A549 (cell line): Measurements from ENCODE around the gene CPNE4. TPM values are rescaled to one million over a fixed set of nuclear protein-coding genes. Genes with fewer than 3 reads are reported as not detected.

Source experiments
- ATAC-seq, 2 experiments: fragments of 200-7000 bp in 1 of 2; fragments of >200 bp in 1 of 2; cut with Nextera tagmentation in 1 of 2; cut with Tn5 transposase in 1 of 2; 3 replicates each; pipeline versions ENCODE4 v1.8.0 to v1.9.1; 2018 to 2020; ENCODE audit warnings: mild to moderate bottlenecking in 1 of 2, moderate library complexity in 1 of 2
- CTCF ChIA-PET: fragments of 300-600 bp; sonication (Branson Sonifier 250); formaldehyde crosslinking; extraction: SDS; loops from one replicate; lab custom pipeline; 2021; ENCODE audit warnings: antibody characterized with exemption, inconsistent platforms; lab: Yijun Ruan, JAX
- POLR2A ChIA-PET: fragments of 350-600 bp; formaldehyde crosslinking; extraction: SDS; loops from one replicate; lab custom pipeline; 2021; ENCODE audit warnings: antibody characterized with exemption, inconsistent platforms; lab: Yijun Ruan, JAX
- DNase-seq, 2 experiments: peaks; one replicate each; pipeline versions ENCODE4 v3.0.0 to v3.0.0-alpha.2; 2011 to 2016; ENCODE audit warnings: low read depth in 1 of 2, low spot score in 1 of 2
- FAIRE-seq: peaks from 2 replicates; lab custom pipeline; 2011; peaks lifted over from hg19 to GRCh38; lab: Jason Lieb, UNC
- H3K27ac ChIP-seq, 2 experiments: fragments of >200 bp; sonication (Bioruptor Twin); formaldehyde crosslinking; 3 replicates each; pipeline ENCODE4 v1.5.1; 2016 to 2017
- H3K4me1 ChIP-seq: fragments of >200 bp; sonication (Bioruptor Twin); formaldehyde crosslinking; 3 replicates; pipeline ENCODE4 v1.6.1; 2016
- H3K4me2 ChIP-seq: fragments of >200 bp; sonication (Bioruptor Twin); formaldehyde crosslinking; 3 replicates; pipeline ENCODE4 v1.6.1; 2016
- H3K4me3 ChIP-seq: fragments of >200 bp; sonication (Bioruptor Twin); formaldehyde crosslinking; 3 replicates; pipeline ENCODE4 v1.5.1; 2016
- H3K9me3 ChIP-seq: fragments of >200 bp; sonication (Bioruptor Twin); formaldehyde crosslinking; 3 replicates; pipeline ENCODE4 v1.6.1; 2016
- CHD4 ChIP-seq: fragments of 200-600 bp; sonication (generic); IDR thresholded peaks from 2 replicates; pipeline ENCODE4 v1.6.1; 2016; ENCODE audit warnings: antibody characterized with exemption, mild to moderate bottlenecking, borderline replicate concordance
- EHMT2 ChIP-seq: fragments of 200-600 bp; sonication (generic); IDR thresholded peaks from 2 replicates; pipeline ENCODE4 v1.6.1; 2016; ENCODE audit warnings: antibody characterized with exemption, low read depth, mild to moderate bottlenecking, moderate library complexity
- EP300 ChIP-seq, 2 experiments: fragments of >200 bp; sonication (Bioruptor Twin); formaldehyde crosslinking; IDR thresholded peaks; 2 replicates in 1 of 2; 3 replicates in 1 of 2; pipeline ENCODE4 v1.6.1; 2016 to 2017
- ESRRA ChIP-seq: fragments of 150-350 bp; IDR thresholded peaks from 2 replicates; pipeline ENCODE4 v1.6.1; 2014; ENCODE audit warnings: mild to moderate bottlenecking, low read length, borderline replicate concordance
- FOSL2 ChIP-seq, 2 experiments: fragments of 450-650 bp in 1 of 2; fragments of >200 bp in 1 of 2; sonication (Bioruptor Twin) in 1 of 2; formaldehyde crosslinking; IDR thresholded peaks; 2 replicates each; pipeline versions ENCODE4 v1.5.0 to v1.6.1; 2016 to 2020; ENCODE audit warnings: mild to moderate bottlenecking in 1 of 2, moderate library complexity in 1 of 2
- FOXS1 ChIP-seq: fragments of 250-450 bp; sonication (Bioruptor Pico); IDR thresholded peaks from 2 replicates; pipeline ENCODE4 v1.5.0; 2020; ENCODE audit warnings: mild to moderate bottlenecking, moderate library complexity
- HMGXB4 ChIP-seq: fragments of 250-450 bp; sonication (Bioruptor Pico); IDR thresholded peaks from 2 replicates; pipeline ENCODE4 v1.5.0; 2021; ENCODE audit warnings: mild to moderate bottlenecking, moderate library complexity, borderline replicate concordance
- HOXA7 ChIP-seq: fragments of 250-450 bp; sonication (Bioruptor Pico); IDR thresholded peaks from 2 replicates; pipeline ENCODE4 v1.5.0; 2020; ENCODE audit warnings: mild to moderate bottlenecking, moderate library complexity
- JUNB ChIP-seq: fragments of >200 bp; sonication (Bioruptor Twin); formaldehyde crosslinking; IDR thresholded peaks from 2 replicates; pipeline ENCODE4 v1.6.1; 2016
- KDM5A ChIP-seq: fragments of 200-600 bp; sonication (generic); IDR thresholded peaks from 2 replicates; pipeline ENCODE4 v1.6.1; 2016; ENCODE audit warnings: antibody characterized with exemption, mild to moderate bottlenecking
- MAFK ChIP-seq: fragments of 450-650 bp; IDR thresholded peaks from 2 replicates; pipeline ENCODE4 v1.6.1; 2014; ENCODE audit not compliant: partially characterized antibody
- MYC ChIP-seq: IDR thresholded peaks from 2 replicates; pipeline ENCODE4 v1.6.1; 2012; ENCODE audit warnings: mild to moderate bottlenecking, inconsistent platforms, low read length, improper control_type of control experiment, borderline replicate concordance
- NR3C1 ChIP-seq: fragments of >200 bp; sonication (Bioruptor Twin); formaldehyde crosslinking; IDR thresholded peaks from 3 replicates; pipeline ENCODE4 v1.6.1; 2017
- PHF8 ChIP-seq: fragments of 200-600 bp; sonication (generic); IDR thresholded peaks from 2 replicates; pipeline ENCODE4 v1.6.1; 2016; ENCODE audit warnings: low read depth, mild to moderate bottlenecking, antibody characterized with exemption, moderate library complexity, borderline replicate concordance
- POLR2A ChIP-seq: IDR thresholded peaks from 2 replicates; pipeline ENCODE4 v1.6.1; 2012; ENCODE audit warnings: mild to moderate bottlenecking, low read length
- RFX5 ChIP-seq: fragments of 450-650 bp; IDR thresholded peaks from 2 replicates; pipeline ENCODE4 v1.7.1; 2014; ENCODE audit warnings: antibody characterized with exemption, mild to moderate bottlenecking, moderate library complexity
- SMC3 ChIP-seq: fragments of >200 bp; sonication (Bioruptor Twin); formaldehyde crosslinking; IDR thresholded peaks from 3 replicates; pipeline ENCODE4 v1.6.1; 2018; ENCODE audit warnings: inconsistent platforms
- SREBF2 ChIP-seq: fragments of 450-650 bp; IDR thresholded peaks from 2 replicates; pipeline ENCODE4 v1.6.1; 2014; ENCODE audit warnings: mild to moderate bottlenecking, moderate library complexity
- TFCP2L1 ChIP-seq: fragments of 250-450 bp; sonication (Bioruptor Pico); IDR thresholded peaks from 2 replicates; pipeline ENCODE4 v1.5.0; 2021; ENCODE audit warnings: mild to moderate bottlenecking
- TP53 ChIP-seq: fragments of 250-450 bp; sonication (Bioruptor Pico); IDR thresholded peaks from 2 replicates; pipeline ENCODE4 v1.5.0; 2021; ENCODE audit warnings: mild to moderate bottlenecking, moderate library complexity
- ZC3H11A ChIP-seq: fragments of 450-650 bp; IDR thresholded peaks from 2 replicates; pipeline ENCODE4 v1.6.1; 2014; ENCODE audit warnings: antibody characterized with exemption, mild to moderate bottlenecking
- ZNF302 ChIP-seq: fragments of 250-450 bp; sonication (Bioruptor Pico); IDR thresholded peaks from 2 replicates; pipeline ENCODE4 v1.9.0; 2021; ENCODE audit warnings: inconsistent platforms, mild to moderate bottlenecking, moderate library complexity
- ZSCAN20 ChIP-seq: fragments of 250-450 bp; sonication (Bioruptor Pico); IDR thresholded peaks from 2 replicates; pipeline ENCODE4 v1.8.0; 2022; ENCODE audit warnings: mild to moderate bottlenecking, moderate library complexity
- WGBS: methylation state at CpG from one replicate; pipeline ENCODE4 v1.1.6; 2017; ENCODE audit errors: missing lambda C conversion rate; 5-methylcytosine and 5-hydroxymethylcytosine counted together
- polyA plus RNA-seq, 4 experiments: library from polyadenylated mRNA; depleted of rRNA in 3 of 4; stranded (reverse); fragments of >200 nt; fragmentation: RNase III in 1 of 4; extraction: RNeasy Plus Mini Kit Qiagen cat#74134 plus additional on column Dnase treatment in 1 of 4; gene quantifications; 2 replicates in 3 of 4; 3 replicates in 1 of 4; pipeline ENCODE4 v1.2.3, GENCODE V29; 2011 to 2017
- TF ChIP-seq, protein P1 (sequence below): IDR thresholded peaks from 2 replicates; pipeline ENCODE4 v1.6.1; 2012
- TF ChIP-seq, protein P2 (sequence below): fragments of >200 bp; sonication (Bioruptor Twin); formaldehyde crosslinking; IDR thresholded peaks from 3 replicates; pipeline ENCODE4 v1.6.1; 2016
- TF ChIP-seq, protein P3 (sequence below): fragments of >200 bp; sonication (Bioruptor Twin); formaldehyde crosslinking; IDR thresholded peaks from 3 replicates; pipeline ENCODE4 v1.5.1; 2016
- TF ChIP-seq, protein P4 (sequence below): fragments of 450-650 bp; IDR thresholded peaks from 2 replicates; pipeline ENCODE4 v1.6.1; 2014; ENCODE audit warnings: antibody characterized with exemption
- TF ChIP-seq, protein P5 (sequence below): fragments of >200 bp; sonication (Bioruptor Twin); formaldehyde crosslinking; IDR thresholded peaks from 2 replicates; pipeline ENCODE4 v1.6.1; 2016

CPNE4 gene
- polyA plus RNA-seq, 2 of the 4 experiments (the other 2 are of a cell fraction) = 3.6 to 8.7 TPM

DNA sequence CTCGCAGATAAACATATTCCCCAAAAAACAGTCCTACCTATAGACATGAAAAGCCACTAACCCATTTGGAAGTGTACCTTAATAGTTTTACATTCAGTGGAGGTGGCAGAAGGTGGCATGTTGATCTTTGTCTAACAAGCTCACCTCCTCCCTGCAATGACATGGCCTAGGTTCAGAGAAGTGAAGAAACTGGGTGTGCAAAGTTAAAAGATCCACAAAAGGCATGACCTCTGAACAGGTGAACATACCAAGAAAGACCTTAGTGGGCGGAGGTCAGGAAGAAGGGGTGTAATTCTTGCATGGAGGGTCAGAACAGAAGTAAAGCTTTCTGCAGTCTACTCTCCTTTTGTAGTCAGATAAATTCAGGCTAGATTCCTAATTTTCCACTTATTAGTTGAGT lies 532.9 kb downstream of the CPNE4 start:
- TF ChIP-seq ZNF302 (no peak), KDM5A (no peak), ZSCAN20 (CRISPR knock-in tag) (no peak), RFX5 (no peak), SREBF2 (no peak), EP300 (IDR thresholded peaks at IDR 0.05) (no peak), JUNB (no peak), MAFK (no peak), TP53 (CRISPR knock-in tag) (no peak), HMGXB4 (CRISPR knock-in tag) (no peak)
- TF ChIP-seq, protein P1, sequence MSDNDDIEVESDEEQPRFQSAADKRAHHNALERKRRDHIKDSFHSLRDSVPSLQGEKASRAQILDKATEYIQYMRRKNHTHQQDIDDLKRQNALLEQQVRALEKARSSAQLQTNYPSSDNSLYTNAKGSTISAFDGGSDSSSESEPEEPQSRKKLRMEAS = no peak
- TF ChIP-seq, protein P2, sequence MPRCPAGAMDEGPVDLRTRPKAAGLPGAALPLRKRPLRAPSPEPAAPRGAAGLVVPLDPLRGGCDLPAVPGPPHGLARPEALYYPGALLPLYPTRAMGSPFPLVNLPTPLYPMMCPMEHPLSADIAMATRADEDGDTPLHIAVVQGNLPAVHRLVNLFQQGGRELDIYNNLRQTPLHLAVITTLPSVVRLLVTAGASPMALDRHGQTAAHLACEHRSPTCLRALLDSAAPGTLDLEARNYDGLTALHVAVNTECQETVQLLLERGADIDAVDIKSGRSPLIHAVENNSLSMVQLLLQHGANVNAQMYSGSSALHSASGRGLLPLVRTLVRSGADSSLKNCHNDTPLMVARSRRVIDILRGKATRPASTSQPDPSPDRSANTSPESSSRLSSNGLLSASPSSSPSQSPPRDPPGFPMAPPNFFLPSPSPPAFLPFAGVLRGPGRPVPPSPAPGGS = no peak
- TF ChIP-seq, protein P3, sequence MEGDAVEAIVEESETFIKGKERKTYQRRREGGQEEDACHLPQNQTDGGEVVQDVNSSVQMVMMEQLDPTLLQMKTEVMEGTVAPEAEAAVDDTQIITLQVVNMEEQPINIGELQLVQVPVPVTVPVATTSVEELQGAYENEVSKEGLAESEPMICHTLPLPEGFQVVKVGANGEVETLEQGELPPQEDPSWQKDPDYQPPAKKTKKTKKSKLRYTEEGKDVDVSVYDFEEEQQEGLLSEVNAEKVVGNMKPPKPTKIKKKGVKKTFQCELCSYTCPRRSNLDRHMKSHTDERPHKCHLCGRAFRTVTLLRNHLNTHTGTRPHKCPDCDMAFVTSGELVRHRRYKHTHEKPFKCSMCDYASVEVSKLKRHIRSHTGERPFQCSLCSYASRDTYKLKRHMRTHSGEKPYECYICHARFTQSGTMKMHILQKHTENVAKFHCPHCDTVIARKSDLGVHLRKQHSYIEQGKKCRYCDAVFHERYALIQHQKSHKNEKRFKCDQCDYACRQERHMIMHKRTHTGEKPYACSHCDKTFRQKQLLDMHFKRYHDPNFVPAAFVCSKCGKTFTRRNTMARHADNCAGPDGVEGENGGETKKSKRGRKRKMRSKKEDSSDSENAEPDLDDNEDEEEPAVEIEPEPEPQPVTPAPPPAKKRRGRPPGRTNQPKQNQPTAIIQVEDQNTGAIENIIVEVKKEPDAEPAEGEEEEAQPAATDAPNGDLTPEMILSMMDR = no peak
- TF ChIP-seq, protein P4, sequence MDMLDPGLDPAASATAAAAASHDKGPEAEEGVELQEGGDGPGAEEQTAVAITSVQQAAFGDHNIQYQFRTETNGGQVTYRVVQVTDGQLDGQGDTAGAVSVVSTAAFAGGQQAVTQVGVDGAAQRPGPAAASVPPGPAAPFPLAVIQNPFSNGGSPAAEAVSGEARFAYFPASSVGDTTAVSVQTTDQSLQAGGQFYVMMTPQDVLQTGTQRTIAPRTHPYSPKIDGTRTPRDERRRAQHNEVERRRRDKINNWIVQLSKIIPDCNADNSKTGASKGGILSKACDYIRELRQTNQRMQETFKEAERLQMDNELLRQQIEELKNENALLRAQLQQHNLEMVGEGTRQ = no peak
- ATAC-seq (peak in 1 of 2 experiments; percentile 9; a peak in 1 of 6 replicates), FAIRE-seq (no peak), DNase-seq (peak in 1 of 2 experiments; percentile 17)
- ChIA-PET POLR2A (no interaction called here), CTCF (no interaction called here)
- H3K27ac ChIP-seq = peak overlapping the region; percentile 95 to 96
- peak overlapping the region; percentile 86 for H3K4me2 ChIP-seq
- H3K9me3 ChIP-seq = no peaks in the 10 kb centered on the region
- peaks cover 6% of the 10 kb centered on the region; the same call in 1 of the 3 replicates for H3K4me1 ChIP-seq
- WGBS = 7% methylated on average over 2 of the region's 2 CpGs
- peak overlapping the region; percentile 85 for H3K4me3 ChIP-seq

DNA sequence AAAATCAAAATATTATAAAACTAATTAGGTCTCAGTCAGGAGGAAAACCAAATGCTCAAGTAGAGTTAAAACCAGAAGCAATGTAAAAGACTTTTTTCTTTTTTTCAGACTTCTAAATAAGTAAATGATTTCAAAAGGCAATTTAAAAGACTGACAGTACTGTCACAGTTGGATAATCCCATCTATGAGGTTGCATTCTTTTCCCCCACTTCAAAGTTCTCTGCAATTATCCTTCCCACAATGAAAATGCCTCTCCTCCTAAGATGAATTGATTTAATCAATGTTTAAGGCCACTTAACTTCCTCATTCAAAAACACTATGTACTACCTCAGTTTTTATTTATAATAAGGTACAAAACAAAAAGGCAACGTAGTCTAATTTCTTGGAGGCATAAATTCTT lies 540.1 kb downstream of the CPNE4 start:
- DNase-seq = no peak
- Histone ChIP-seq H3K4me1 (no peaks in the 10 kb centered on the region), H3K9me3 (no peaks in the 10 kb centered on the region), H3K27ac (no peak overlapping the region), H3K4me3 (no peak overlapping the region), H3K4me2 (no peak overlapping the region)
- ChIA-PET CTCF (no interaction called here), POLR2A (no interaction called here)
- WGBS = 86% methylated on average over 1 of the region's 1 CpG
- TF ChIP-seq ESRRA = no peak
- no peak for TF ChIP-seq HOXA7 (CRISPR knock-in tag)
- no peak for TF ChIP-seq MYC
- no peak for TF ChIP-seq NR3C1
- TF ChIP-seq MAFK = no peak
- TF ChIP-seq FOSL2 (IDR thresholded peaks at IDR 0.05) = no peak
- no peak for TF ChIP-seq FOSL2 (CRISPR knock-in tag; IDR thresholded peaks at IDR 0.05)
- TF ChIP-seq RFX5 = no peak
- TF ChIP-seq FOXS1 = no peak
- TF ChIP-seq EHMT2 = no peak
- no peak for TF ChIP-seq ZNF302
- no peak for TF ChIP-seq TFCP2L1 (CRISPR knock-in tag)
- TF ChIP-seq ZC3H11A = no peak
- TF ChIP-seq, protein P5, sequence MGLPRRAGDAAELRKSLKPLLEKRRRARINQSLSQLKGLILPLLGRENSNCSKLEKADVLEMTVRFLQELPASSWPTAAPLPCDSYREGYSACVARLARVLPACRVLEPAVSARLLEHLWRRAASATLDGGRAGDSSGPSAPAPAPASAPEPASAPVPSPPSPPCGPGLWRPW = no peak
- no peak for TF ChIP-seq POLR2A
- no peak for TF ChIP-seq SREBF2
- TF ChIP-seq TP53 (CRISPR knock-in tag) = no peak
- TF ChIP-seq SMC3 = no peak
- TF ChIP-seq CHD4 = no peak
- no peak for TF ChIP-seq PHF8
- TF ChIP-seq, all 56 proteins: peak for 0
- ATAC-seq (no peak), FAIRE-seq (no peak)
